K562 (cell line): Measurements from ENCODE around the gene RERGL.

Experiments
- CEBPB ChIP-seq: fragments of 450-650 bp; IDR thresholded peaks from 2 replicates; pipeline ENCODE4 v1.6.1; 2016; ENCODE audit warnings: missing genetic modification characterization, missing compliant biosample characterization
- CTCF ChIP-seq, 3 experiments: IDR thresholded peaks in 2 of 3; conservative IDR thresholded peaks in 1 of 3; 2 replicates each; pipeline ENCODE4 v1.5.1; 2011 to 2012; ENCODE audit warnings: low read length in 3 of 3, mild to moderate bottlenecking in 3 of 3, control low read depth in 2 of 3, improper control_type of control experiment in 1 of 3, inconsistent platforms in 1 of 3, low read depth in 1 of 3, mixed read lengths in 1 of 3, moderate library complexity in 1 of 3; ENCODE audit not compliant: insufficient read depth in 2 of 3
- ELF4 ChIP-seq: fragments of 450-650 bp; formaldehyde crosslinking; IDR thresholded peaks from 2 replicates; pipeline ENCODE4 v1.4.0; 2022; ENCODE audit warnings: missing genetic modification characterization
- EZH2 ChIP-seq: IDR thresholded peaks from 2 replicates; pipeline ENCODE4 v1.6.1; 2012; ENCODE audit warnings: low read depth, mild to moderate bottlenecking, inconsistent platforms, low read length, borderline replicate concordance
- FOXK2 ChIP-seq, 2 experiments: fragments of 450-650 bp; IDR thresholded peaks in 1 of 2; conservative IDR thresholded peaks in 1 of 2; 2 replicates each; pipeline ENCODE4 v1.6.1; 2016; ENCODE audit warnings: low read depth in 2 of 2, mild to moderate bottlenecking in 1 of 2

- TF ChIP-seq FOXK2 (conservative IDR thresholded peaks at IDR 0.05 in 1 of 2, IDR thresholded peaks at IDR 0.05 in 1 of 2; ENCODE audit: low read depth in 2 of 2) (no peak), ELF4 (CRISPR knock-in tag) (no peak), EZH2 (no peak), CTCF (IDR thresholded peaks at IDR 0.05 in 2 of 3, conservative IDR thresholded peaks at IDR 0.05 in 1 of 3; ENCODE audit: insufficient read depth in 2 of 3, low read depth in 1 of 3, low read length in 3 of 3) (no peak), CEBPB (tag) (no peak)
Observed at GRCh38 chr12:18130851-18131250, 40.9 kb upstream of the RERGL start.
